Kidney tubule cell (primary cell): ENCODE results near the gene ZNF215.
"Not testable (repeated sequence)": the region's sequence is repeated elsewhere in the genome, so short reads cannot be mapped to it uniquely, and the experiment has no call there.

Source experiments
- DNase-seq: peaks from one replicate; pipeline ENCODE4 v3.0.0-alpha.2; 2018; ENCODE audit warnings: low spot score

The ZNF215 gene

GRCh38 chr11:6941970-6942369, 15.7 kb downstream of the ZNF215 start:
- no peak for DNase-seq

GRCh38 chr11:6943131-6943530, 16.9 kb downstream of the ZNF215 start:
- no peak for DNase-seq

- not testable (repeated sequence) for DNase-seq
Measured at GRCh38 chr11:6954248-6954647, 28.0 kb downstream of the ZNF215 start.

GRCh38 chr11:6962141-6962540, 35.9 kb downstream of the ZNF215 start:
- no peak for DNase-seq

GRCh38 chr11:6962673-6963072, 36.4 kb downstream of the ZNF215 start:
- no peak for DNase-seq

GRCh38 chr11:6968816-6969215, 42.6 kb downstream of the ZNF215 start:
- DNase-seq = no peak

GRCh38 chr11:6969854-6970253, 43.6 kb downstream of the ZNF215 start:
- DNase-seq = not testable (repeated sequence)

GRCh38 chr11:6979365-6979764, 53.1 kb downstream of the ZNF215 start:
- no peak for DNase-seq

- no peak for DNase-seq
Measured at GRCh38 chr11:6986487-6986886, 60.3 kb downstream of the ZNF215 start.

GRCh38 chr11:6988506-6988905, 62.3 kb downstream of the ZNF215 start:
- no peak for DNase-seq

GRCh38 chr11:6991227-6991626, 65.0 kb downstream of the ZNF215 start:
- no peak for DNase-seq

GRCh38 chr11:6992026-6992425, 65.8 kb downstream of the ZNF215 start:
- no peak for DNase-seq

- DNase-seq = peak; percentile 58
Measured at GRCh38 chr11:6992457-6993417, 66.5 kb downstream of the ZNF215 start.

- no peak for DNase-seq
Measured at GRCh38 chr11:6995703-6996102, 69.5 kb downstream of the ZNF215 start.

GRCh38 chr11:7004482-7004881, 78.3 kb downstream of the ZNF215 start:
- peak; percentile 58 for DNase-seq
